Uterus (tissue), 2 donors: ENCODE measurements around the gene P4HTM.

ENCODE experiments used
- POLR2A ChIP-seq, 2 donors: fragments of 450-650 bp; IDR thresholded peaks; one replicate each; pipeline ENCODE4 v1.6.1; 2016; ENCODE audit warnings: antibody characterized with exemption in 2 of 2, mild to moderate bottlenecking in 1 of 2, moderate library complexity in 1 of 2
- TF ChIP-seq, protein P1 (sequence below), 4 experiments: fragments of 200-600 bp in 2 of 4; fragments of 450-650 bp in 2 of 4; sonication (generic) in 2 of 4; IDR thresholded peaks; one replicate each; pipeline ENCODE4 v1.5.1; 2016 to 2019; ENCODE audit warnings: antibody characterized with exemption in 4 of 4, mild to moderate bottlenecking in 2 of 4, moderate library complexity in 1 of 4

DNA sequence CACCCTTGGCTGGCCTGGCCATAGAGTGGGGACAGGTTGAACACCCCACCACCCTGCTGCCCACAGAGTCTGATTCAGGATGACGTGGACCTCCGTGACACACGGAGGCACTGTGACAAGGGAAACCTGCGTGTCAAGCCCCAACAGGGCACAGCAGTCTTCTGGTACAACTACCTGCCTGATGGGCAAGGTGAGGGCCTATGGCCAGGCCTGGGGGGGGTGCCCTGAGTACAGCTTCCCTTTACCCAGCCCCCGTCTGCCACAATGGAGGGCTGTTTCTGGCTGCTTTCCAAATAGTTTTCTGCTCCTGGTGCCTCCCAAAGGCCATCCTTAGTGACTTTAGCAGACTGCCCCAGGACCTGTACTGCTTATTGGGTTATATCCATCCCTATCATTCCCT lies 16.0 kb downstream of the P4HTM start:
- TF ChIP-seq, protein P1, sequence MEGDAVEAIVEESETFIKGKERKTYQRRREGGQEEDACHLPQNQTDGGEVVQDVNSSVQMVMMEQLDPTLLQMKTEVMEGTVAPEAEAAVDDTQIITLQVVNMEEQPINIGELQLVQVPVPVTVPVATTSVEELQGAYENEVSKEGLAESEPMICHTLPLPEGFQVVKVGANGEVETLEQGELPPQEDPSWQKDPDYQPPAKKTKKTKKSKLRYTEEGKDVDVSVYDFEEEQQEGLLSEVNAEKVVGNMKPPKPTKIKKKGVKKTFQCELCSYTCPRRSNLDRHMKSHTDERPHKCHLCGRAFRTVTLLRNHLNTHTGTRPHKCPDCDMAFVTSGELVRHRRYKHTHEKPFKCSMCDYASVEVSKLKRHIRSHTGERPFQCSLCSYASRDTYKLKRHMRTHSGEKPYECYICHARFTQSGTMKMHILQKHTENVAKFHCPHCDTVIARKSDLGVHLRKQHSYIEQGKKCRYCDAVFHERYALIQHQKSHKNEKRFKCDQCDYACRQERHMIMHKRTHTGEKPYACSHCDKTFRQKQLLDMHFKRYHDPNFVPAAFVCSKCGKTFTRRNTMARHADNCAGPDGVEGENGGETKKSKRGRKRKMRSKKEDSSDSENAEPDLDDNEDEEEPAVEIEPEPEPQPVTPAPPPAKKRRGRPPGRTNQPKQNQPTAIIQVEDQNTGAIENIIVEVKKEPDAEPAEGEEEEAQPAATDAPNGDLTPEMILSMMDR (IDR thresholded peaks at IDR 0.05) = no peak
- no peak for TF ChIP-seq POLR2A (IDR thresholded peaks at IDR 0.05)
